Upper lobe of left lung (tissue), 4 donors: ENCODE data around the gene HMGN1.

Experiments
- EP300 ChIP-seq, 4 donors: sonication (generic); formaldehyde crosslinking; IDR thresholded peaks; one replicate each; pipeline ENCODE4 v1.5.1; 2017; ENCODE audit warnings: antibody characterized with exemption in 4 of 4, control low read depth in 2 of 4
- POLR2A ChIP-seq, 4 donors: fragments of 450-650 bp; IDR thresholded peaks; one replicate each; pipeline ENCODE4 v1.5.1; 2016 to 2017; ENCODE audit warnings: antibody characterized with exemption in 4 of 4, mild to moderate bottlenecking in 2 of 4
- POLR2AphosphoS5 ChIP-seq, 2 donors: sonication (generic); formaldehyde crosslinking; IDR thresholded peaks; one replicate each; pipeline ENCODE4 v1.5.1; 2017; ENCODE audit warnings: antibody characterized with exemption in 2 of 2
- TF ChIP-seq, protein P1 (sequence below), 6 experiments: fragments of 450-650 bp in 4 of 6; fragments of 200-600 bp in 2 of 6; sonication (generic) in 2 of 6; IDR thresholded peaks; one replicate each; pipeline ENCODE4 v1.5.1; 2016 to 2019; ENCODE audit warnings: antibody characterized with exemption in 6 of 6

DNA sequence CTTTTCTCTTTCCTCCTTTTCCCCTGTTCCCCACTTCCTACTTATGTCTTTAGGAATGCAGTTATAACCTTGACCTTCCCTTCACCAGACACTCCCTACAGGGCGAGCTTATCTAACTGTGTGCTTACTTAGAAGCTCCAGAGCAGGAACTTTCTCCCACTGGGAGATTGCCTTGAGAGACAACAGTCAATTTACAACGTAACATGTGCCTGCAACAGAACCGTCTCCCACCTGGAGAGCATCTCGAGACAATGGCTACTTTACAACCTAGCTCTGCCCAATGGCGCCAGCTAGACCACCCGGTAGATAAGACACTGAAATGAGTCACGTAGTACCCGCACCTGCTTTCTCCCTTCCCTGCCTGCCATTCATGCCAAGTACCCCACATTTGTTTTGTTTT lies 16.7 kb downstream of the HMGN1 start:
- TF ChIP-seq, protein P1, sequence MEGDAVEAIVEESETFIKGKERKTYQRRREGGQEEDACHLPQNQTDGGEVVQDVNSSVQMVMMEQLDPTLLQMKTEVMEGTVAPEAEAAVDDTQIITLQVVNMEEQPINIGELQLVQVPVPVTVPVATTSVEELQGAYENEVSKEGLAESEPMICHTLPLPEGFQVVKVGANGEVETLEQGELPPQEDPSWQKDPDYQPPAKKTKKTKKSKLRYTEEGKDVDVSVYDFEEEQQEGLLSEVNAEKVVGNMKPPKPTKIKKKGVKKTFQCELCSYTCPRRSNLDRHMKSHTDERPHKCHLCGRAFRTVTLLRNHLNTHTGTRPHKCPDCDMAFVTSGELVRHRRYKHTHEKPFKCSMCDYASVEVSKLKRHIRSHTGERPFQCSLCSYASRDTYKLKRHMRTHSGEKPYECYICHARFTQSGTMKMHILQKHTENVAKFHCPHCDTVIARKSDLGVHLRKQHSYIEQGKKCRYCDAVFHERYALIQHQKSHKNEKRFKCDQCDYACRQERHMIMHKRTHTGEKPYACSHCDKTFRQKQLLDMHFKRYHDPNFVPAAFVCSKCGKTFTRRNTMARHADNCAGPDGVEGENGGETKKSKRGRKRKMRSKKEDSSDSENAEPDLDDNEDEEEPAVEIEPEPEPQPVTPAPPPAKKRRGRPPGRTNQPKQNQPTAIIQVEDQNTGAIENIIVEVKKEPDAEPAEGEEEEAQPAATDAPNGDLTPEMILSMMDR (IDR thresholded peaks at IDR 0.05): no peak
- no peak for TF ChIP-seq POLR2A (IDR thresholded peaks at IDR 0.05)
- TF ChIP-seq POLR2AphosphoS5 (IDR thresholded peaks at IDR 0.05): no peak
- TF ChIP-seq EP300 (IDR thresholded peaks at IDR 0.05): no peak
